Measurements from ENCODE around the gene PSD.

GRCh38 chr10:102467318-102467717, 48.7 kb upstream of the PSD start:
- TF ChIP-seq CTCF (IDR thresholded peaks at IDR 0.05; ENCODE audit: poor library complexity, severe bottlenecking) = no peak
- TF ChIP-seq SMC3 (conservative IDR thresholded peaks at IDR 0.05; ENCODE audit: poor library complexity) = no peak
- no peak for TF ChIP-seq REST (IDR thresholded peaks at IDR 0.05; ENCODE audit: borderline replicate concordance)
- no peak for TF ChIP-seq EP300 (conservative IDR thresholded peaks at IDR 0.05; ENCODE audit: poor library complexity, severe bottlenecking)
